Stimulated activated CD4-positive, alpha-beta T cell treated with anti-CD3 and anti-CD28 coated beads, TNF-alpha, amount 100 ng/mL, for 24 hours (primary cell): ENCODE results near the gene DNAH9.

Source experiments
- DNase-seq, 3 experiments: peaks; one replicate each; pipeline ENCODE4 v3.0.0-alpha.2; 2020; ENCODE audit warnings: low read depth in 3 of 3

Gene DNAH9, protein sequence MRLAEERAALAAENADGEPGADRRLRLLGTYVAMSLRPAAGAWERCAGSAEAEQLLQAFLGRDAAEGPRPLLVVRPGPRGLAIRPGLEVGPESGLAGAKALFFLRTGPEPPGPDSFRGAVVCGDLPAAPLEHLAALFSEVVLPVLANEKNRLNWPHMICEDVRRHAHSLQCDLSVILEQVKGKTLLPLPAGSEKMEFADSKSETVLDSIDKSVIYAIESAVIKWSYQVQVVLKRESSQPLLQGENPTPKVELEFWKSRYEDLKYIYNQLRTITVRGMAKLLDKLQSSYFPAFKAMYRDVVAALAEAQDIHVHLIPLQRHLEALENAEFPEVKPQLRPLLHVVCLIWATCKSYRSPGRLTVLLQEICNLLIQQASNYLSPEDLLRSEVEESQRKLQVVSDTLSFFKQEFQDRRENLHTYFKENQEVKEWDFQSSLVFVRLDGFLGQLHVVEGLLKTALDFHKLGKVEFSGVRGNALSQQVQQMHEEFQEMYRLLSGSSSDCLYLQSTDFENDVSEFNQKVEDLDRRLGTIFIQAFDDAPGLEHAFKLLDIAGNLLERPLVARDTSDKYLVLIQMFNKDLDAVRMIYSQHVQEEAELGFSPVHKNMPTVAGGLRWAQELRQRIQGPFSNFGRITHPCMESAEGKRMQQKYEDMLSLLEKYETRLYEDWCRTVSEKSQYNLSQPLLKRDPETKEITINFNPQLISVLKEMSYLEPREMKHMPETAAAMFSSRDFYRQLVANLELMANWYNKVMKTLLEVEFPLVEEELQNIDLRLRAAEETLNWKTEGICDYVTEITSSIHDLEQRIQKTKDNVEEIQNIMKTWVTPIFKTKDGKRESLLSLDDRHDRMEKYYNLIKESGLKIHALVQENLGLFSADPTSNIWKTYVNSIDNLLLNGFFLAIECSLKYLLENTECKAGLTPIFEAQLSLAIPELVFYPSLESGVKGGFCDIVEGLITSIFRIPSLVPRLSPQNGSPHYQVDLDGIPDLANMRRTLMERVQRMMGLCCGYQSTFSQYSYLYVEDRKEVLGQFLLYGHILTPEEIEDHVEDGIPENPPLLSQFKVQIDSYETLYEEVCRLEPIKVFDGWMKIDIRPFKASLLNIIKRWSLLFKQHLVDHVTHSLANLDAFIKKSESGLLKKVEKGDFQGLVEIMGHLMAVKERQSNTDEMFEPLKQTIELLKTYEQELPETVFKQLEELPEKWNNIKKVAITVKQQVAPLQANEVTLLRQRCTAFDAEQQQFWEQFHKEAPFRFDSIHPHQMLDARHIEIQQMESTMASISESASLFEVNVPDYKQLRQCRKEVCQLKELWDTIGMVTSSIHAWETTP (N-terminal part only)

DNA sequence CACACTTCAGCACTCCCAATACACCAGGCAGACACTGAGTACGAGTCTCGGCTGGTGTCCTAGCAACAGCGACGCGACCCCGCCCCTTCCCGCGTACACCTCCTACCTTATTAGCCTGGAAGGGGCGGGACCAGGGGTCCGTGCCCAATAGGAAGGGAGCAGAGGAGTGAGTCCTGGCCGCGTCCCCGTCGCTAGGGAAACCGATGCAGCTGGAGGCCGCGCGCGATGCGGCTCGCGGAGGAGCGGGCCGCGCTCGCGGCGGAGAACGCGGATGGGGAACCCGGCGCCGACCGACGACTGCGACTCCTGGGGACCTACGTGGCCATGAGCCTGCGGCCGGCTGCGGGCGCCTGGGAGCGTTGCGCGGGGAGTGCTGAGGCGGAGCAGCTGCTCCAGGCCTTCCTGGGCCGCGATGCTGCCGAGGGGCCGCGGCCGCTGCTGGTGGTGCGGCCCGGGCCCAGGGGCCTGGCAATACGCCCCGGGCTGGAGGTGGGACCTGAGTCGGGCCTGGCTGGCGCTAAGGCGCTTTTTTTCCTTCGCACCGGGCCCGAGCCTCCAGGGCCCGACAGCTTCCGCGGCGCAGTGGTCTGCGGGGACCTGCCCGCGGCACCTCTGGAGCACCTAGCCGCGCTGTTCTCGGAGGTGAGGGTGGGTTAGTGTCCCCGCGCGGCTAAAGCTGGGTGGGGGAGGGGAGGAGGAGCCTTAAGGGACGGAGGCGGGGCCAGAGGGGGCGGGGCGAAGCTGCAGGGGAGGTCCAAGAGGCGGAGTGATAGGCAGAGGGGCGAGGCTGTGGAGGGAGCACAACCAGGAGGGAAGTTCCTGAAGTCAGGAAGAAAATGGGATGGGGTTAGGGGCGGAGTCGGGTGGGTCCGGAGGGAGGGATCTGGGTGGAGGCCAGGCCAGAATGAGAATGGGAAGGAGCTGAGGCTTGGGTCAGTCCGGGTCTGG, at the start of gene DNAH9:
DNAH9 (plus strand) TSS at position 197 of the 948 bp plus-strand sequence; CDS start at position 226, 29 bp downstream.
- peak in 1 of 3 experiments; percentile 46 for DNase-seq

DNA sequence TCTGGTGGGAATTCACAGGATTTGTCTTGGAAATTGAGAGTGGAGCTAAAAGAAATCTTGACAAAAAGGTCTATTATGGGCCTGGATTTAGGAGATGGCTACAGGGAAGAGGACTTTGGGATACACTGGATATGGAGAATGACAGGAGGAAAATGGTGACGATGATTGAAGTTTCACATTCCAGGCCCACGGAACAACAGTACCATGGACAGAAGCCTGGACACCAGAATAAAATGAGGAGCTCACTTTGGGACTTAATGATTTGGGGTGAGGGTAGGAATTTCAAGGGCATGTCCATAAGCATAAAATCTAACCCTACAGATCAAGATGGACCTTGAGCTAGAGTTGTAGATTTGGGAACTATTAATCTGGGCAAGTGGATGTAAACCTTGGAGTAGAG, 47.8 kb upstream of the DNAH9 start:
- DNase-seq = no peak

DNA sequence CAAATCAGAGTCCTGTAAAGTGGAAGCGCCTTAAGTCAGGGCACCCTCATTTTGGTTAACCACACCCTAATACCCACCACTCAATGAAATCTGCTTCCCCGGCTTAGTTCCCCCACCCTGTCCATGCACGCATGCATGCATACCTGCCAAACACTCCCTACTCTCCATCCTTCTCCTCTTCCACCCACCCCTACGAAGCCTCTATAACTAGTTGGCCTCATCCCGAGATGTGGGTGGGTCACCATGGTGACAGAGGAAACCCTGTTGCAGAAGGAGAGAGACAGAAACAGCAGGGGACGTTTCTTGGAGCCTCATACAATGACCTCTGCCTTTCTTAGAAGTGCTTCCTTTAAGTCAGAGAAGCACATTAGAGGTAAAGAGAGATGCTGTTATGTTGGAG, 46.8 kb upstream of the DNAH9 start:
- no peak for DNase-seq

DNA sequence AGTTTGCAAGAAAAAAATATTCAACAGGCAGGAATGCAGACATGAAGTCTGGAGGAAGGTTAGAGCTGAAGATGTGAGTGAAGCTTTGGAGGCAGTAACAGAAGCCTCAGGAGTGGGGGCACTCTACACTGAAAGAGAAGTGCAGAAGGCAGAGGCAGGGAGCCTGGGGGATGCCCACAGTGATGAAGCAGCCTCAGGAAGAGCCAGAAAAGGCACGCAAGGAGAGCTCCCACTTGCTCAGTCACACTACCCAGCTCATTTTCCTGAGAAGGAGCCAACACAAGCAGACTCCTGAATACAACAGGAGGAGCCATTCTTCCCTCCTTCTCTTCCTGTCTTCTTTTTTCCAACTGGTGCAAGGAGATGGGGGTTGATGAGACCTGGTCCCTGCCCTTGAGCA, 45.1 kb upstream of the DNAH9 start:
- no peak for DNase-seq

DNA sequence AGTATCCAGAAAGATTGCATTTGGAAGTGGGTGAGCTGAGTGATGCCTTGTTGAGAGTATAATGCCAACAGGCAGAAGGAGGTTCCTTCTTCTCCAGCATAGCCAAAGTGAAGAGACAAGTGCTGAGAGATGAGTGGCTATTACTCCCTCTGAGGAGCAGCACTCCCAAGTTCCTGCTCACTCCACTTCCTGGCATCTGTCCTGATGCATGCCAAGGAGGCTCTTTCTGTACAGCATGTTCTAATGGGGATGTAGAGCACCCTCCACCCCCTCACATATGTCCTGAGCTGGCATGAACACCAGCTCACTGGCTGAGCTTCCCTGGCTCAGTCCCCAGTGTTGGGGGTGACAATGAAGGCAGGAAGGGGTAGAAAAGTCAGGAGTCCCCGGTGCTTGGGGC, 44.2 kb upstream of the DNAH9 start:
- no peak for DNase-seq

DNA sequence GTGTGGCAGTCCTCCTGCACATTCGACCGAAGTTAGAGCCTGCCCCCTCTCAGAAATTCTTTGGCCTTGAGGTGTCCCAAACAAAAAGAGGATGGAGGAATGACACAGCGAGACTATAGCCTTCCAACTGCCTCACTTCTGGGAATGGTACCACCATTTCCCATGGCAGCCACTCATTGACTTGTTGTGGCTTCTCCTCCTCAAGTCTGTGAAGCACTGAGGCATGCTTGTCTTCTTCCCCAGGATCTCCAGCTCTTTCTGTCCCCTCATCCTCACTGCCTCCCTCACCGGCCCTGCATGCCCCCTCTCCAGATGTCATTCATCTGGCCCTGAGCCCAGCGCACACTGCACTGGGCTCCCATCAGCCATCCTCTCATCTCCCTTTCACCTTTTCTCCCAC, 43.7 kb upstream of the DNAH9 start:
- DNase-seq = no peak

DNA sequence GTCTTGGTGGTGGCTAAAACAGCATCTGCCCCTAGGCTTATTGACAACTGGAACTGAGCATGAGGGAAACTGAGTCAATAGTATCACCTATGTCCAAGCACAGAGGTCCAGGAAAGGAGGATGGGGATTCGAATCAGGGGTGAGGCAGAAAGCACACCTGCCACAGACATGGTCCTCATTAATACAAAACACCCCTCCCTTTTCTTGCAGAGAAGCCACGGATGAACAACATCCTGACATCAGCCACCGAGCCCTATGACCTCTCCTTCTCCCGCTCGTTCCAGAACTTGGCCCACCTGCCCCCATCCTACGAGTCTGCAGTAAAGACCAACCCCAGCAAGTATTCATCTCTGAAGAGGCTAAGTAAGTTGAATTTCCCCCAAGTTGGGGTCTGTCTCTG, 42.7 kb upstream of the DNAH9 start:
- DNase-seq = no peak

DNA sequence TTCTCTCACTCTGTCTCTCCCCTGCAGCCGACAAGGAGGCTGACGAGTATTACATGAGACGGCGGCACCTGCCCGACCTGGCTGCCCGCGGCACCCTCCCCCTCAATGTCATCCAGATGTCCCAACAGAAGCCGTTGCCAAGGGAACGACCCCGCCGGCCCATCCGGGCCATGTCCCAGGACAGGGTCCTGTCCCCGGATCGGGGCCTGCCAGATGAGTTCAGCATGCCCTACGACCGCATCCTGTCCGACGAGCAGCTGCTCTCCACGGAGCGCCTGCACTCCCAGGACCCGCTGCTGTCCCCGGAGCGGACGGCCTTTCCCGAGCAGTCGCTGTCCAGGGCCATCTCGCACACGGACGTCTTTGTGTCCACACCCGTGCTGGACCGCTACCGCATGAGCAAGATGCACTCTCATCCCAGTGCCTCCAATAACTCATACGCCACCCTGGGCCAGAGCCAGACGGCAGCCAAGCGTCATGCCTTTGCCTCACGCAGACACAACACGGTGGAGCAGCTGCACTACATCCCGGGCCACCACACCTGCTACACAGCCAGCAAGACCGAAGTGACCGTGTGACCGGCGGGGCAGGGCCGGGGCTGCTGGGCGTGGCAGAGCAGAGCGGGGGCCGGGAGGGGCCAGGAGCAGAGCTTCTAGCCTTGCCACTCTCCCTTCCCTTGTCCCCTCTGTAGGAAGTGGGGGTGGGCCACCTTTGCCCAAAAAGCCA, 40.4 kb upstream of the DNAH9 start:
- no peak for DNase-seq

DNA sequence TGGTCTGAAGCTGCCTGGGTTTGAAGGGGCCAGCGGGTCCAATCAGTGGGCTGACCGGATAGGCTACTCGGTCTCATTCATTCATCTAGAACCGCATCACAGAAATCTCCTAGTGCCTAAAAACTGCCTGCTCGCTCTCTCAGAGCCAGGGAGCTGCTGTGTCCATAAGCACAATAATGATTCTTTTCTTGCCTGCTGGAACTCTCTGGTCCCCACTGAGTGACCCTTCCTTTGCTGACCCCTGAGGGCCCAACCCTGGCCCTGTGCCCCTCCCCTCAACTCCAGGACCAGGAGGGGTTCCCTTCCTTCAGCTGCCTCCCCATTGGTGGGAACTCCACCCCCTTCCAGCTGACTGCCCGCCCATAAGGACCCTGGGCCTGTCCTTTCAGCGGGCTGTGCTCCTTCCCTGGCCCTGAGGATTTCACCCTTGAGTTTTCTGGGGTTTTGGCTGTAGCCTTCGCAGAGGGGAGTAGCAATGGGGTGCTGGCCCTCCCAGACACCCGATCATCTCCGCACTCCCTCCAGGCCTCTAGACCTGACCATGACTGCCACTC, 39.5 kb upstream of the DNAH9 start:
- no peak for DNase-seq

DNA sequence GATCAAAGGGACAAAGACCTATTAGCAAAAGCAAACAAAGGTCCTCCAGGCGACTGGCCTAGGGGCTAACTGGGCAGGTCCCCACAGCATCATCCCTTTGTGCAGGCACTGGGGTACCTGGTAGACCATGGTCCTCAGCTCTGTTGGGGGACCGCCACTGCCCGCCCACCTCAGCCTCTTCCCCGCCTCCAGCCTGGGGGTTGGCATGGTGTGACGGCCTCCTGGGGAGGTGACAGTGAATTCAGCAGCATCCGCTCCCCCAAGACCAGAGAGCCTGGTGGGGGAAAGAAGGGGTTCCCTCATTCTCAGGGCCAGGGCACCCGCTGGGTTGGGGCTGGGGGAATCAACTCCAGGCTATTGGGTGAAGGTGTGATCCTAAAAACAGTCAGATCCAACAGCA, 38.7 kb upstream of the DNAH9 start:
- DNase-seq = no peak

DNA sequence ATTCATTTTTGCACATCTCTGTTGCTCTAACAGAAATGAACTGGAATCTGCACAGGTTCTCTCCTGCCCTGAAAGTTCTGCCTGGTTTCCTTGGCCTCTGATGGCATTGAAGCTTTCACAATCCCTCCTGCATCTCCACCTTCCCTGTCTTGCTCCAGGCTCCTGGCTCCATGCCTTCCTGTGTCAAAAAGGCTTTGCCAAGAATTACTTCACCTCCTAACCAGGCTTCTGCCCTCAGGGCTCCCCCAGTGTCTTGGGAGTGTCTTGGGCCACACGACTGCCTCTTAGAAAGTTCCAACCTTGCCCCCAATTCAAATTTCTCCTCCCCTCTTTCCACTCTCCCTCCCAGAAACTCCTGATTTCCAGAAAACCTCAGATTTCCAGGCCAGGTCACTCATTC, 37.0 kb upstream of the DNAH9 start:
- DNase-seq = no peak

DNA sequence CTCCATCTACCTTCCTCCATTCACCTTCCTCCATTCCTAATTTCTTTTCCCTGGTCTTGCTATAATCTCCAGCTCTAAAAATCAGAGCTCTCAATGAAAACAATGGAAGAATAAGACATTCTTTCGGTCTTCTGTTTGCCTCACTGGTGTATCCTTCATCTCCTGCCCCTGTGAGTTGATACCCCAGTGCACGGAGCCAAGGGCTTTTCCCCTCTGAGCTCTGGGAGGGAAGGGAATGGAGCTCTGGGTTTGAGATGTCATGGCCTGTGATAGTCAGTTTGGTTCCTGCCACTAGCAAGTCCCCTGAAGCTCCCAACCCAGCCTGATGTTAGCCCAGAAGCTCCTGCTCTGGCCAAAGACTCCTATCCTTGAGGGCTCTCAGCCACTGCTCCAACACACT, 36.6 kb upstream of the DNAH9 start:
- DNase-seq = no peak

DNA sequence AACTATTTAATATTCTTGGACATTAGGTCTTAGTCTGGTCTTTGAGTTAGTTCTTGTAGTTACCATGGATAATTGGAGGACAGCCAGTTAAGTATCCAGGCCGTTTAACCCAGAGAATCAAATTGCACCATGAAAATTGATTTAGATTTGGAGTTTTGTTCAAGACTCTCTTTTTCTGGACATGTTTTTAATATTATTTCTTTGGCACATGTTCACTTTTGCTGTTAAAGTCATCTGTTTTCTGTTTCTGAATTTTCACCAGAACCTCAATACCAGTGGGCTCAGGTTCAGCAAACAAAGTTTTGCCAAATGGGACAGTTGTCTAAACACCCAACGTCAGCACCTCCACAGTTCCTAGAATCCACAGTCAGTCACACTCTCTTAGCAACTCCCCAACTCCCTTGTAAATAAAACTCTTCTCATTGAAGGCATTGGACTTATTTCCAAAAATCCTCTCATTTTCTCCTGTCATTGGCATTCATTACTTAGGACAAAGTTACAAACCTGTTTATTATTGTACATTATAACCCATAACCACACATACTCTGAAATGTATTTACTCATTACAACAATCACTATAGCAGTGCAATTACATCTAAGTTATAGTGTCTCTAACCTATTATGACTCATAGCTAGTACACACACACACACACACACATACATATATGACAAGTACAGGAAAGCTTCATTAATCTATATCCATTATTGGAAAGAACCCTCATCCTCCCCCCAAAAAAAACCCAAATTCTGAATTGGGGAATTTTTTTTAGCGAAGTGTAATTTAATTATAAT, 33.5 kb upstream of the DNAH9 start:
- DNase-seq = no peak

DNA sequence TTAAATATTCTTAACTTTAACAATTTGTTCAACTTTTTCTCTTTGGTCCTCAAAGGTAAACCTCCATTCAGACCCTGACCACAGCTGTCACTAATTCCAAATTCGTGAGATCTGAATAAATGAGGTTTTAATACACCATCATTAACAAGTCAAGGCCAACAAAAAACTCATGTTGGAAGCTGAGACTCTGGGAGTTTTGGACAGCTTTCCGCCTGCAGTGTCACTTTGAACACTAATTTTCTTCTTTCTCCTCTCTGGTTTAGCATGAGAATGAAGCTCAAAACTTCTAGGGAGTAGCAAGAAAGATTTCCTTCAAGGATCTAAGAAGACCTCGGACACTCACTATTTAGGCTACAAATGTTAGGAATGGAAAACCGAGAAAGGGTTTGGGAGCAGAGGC, 32.7 kb upstream of the DNAH9 start:
- DNase-seq = no peak

DNA sequence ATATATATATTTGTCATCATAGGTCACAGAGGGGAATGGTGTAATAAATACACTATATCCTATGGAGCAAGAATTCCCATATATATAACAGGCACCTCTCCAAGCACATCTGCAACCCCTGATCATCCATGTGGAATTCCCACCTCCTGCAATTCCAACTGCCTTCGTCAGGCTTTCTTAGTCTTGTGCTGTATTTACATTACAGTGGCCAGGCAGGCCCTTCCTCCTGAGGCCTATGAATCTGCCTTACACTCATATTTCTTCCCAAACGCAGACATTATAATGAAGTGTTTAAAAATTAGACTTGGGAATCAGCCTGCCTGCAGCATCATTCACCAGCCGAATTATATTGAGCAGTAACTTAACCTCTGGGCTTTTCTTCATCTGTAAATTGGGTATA, 19.3 kb upstream of the DNAH9 start:
- no peak for DNase-seq

DNA sequence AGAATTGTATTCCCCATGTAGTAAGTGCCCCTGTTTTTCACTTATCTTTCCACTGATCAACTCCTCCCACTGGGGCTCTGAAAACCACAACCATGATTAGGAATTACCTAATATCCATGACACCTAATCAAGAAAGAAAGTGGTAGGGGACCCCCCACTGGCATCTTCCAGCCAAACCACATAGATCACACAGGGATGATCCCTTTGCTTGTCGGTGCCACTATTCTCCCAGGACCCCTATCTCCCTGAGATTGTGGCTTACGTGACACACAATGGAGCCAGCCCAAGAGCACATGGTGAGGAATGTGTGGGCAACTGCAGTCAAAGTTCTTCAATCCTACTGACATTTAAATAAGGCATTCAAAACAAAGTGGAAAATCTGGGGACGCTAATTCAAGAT, 17.6 kb upstream of the DNAH9 start:
- DNase-seq = no peak

DNA sequence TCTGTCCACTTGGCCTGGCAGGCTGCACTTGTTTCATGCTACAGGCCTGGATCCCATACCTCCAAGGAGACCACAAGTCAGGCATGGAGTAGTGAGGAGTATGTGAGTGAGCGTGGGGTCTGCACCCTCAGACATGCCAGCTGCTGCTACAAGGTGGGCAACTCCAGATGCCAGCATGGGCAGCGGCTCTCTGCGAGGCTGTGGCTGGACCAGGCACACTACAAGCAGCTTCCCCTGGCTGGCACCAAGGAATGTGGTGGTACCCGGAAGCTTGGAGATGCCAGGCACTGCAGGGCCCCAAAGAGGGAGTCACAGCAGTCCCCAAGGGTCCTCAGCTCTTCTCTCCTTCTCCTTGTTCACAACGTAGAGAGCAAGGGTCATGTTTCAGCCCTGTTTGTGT, 16.1 kb upstream of the DNAH9 start:
- no peak for DNase-seq

DNA sequence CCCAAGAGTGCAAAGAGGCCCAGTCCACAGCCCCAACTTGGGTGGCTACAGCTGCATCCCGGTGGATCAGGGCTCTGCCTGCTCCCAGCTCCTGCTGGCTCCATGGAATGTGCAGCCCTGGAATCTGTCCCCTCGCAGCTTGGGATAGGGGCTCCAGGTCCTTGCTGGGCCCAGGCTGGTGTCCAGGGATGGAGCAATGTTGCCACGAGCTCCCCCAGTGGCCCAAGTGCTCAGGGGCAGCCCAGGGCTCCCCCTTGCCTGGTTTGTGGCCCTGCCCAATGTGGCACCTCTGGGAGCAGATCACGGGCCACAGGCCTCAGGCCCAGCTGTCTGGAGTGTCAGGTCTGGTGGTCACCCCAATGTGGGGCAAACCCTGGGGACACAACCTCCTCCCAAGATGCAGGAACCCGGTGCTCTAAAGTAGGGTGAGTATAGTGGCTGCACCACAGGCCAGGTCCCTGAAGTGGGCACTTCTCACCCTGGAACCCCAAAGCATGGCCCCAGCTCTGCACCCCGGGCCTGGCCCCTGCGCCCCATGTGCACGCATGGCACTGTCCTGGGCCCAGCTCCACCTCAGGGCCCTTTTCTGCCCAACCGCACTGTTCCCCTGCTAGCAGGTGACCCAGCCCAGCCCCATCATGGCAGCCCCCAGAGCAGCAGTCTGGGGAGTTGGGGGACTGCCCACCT, 14.8 kb upstream of the DNAH9 start:
- DNase-seq = no peak

DNA sequence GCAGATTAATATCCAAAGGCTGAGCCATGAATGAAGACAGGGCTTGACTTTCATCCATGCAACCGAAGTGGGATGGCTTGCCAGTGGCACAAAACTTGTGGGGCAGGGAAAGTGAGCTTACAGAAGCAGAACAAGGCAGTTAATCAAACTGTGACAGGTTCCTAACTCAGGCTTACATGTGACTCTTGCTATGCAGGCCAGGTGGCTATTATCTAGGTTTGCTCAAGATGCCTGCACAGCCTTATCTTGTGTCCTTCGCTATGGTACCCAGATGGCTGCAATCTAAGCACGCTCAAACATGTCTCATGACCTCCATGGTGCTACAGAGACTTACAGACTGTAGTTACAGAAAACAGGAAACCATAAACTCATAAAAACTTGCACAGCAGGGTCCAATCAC, 8.6 kb upstream of the DNAH9 start:
- no peak for DNase-seq
